H1 (cell line): ENCODE data around the gene RBMS1. TPM values are rescaled to one million over a fixed set of nuclear protein-coding genes. Genes with fewer than 3 reads are reported as not detected.

Experiments used
- CTCF ChIA-PET: fragments of 300-600 bp; sonication (Branson Sonifier 250); formaldehyde crosslinking; loops from one replicate; lab custom pipeline; 2021; ENCODE audit not compliant: partially characterized antibody; lab: Charles Lee
- POLR2A ChIA-PET: fragments of 300-600 bp; sonication (Branson Sonifier 250); formaldehyde crosslinking; loops from one replicate; lab custom pipeline; 2021; ENCODE audit warnings: inconsistent platforms; ENCODE audit not compliant: partially characterized antibody; lab: Charles Lee
- DNase-seq, 2 experiments: peaks; one replicate each; pipeline versions ENCODE4 v3.0.0 to v3.0.0-alpha.2; 2010 to 2022; ENCODE audit warnings: low spot score in 2 of 2, low read depth in 1 of 2, mixed read lengths in 1 of 2
- FAIRE-seq: peaks from 2 replicates; lab custom pipeline; 2011; peaks lifted over from hg19 to GRCh38; lab: Jason Lieb, UNC
- H2AFZ ChIP-seq: 2 replicates; pipeline ENCODE4 v1.8.1; 2012; ENCODE audit warnings: low read length, inconsistent platforms
- H2AK5ac ChIP-seq: 2 replicates; pipeline ENCODE4 v1.6.1; 2013; ENCODE audit warnings: low read depth, low read length
- H2BK120ac ChIP-seq: replicated peaks from 2 replicates; pipeline ENCODE3; 2013; ENCODE audit warnings: low read depth, low read length, inconsistent platforms
- H2BK12ac ChIP-seq: 2 replicates; pipeline ENCODE4 v1.6.1; 2013; ENCODE audit warnings: low read depth, low read length
- H2BK15ac ChIP-seq: 2 replicates; pipeline ENCODE4 v1.6.1; 2013; ENCODE audit warnings: low read length
- H2BK20ac ChIP-seq: 2 replicates; pipeline ENCODE4 v1.6.1; 2013; ENCODE audit warnings: low read length
- H2BK5ac ChIP-seq: 2 replicates; pipeline ENCODE4 v1.6.1; 2013; ENCODE audit warnings: low read depth, low read length
- H3K14ac ChIP-seq: 2 replicates; pipeline ENCODE4 v1.6.1; 2013; ENCODE audit warnings: inconsistent platforms; ENCODE audit not compliant: insufficient read length
- H3K18ac ChIP-seq: 2 replicates; pipeline ENCODE4 v1.6.1; 2013; ENCODE audit warnings: low read length; ENCODE audit errors: extremely low read depth
- H3K23ac ChIP-seq: 2 replicates; pipeline ENCODE4 v1.6.1; 2013; ENCODE audit warnings: inconsistent platforms; ENCODE audit not compliant: insufficient read length
- H3K23me2 ChIP-seq: 2 replicates; pipeline ENCODE4 v1.6.1; 2013; ENCODE audit warnings: low read depth, low read length
- H3K27ac ChIP-seq: 2 replicates; pipeline ENCODE4 v1.6.1; 2011; ENCODE audit warnings: low read depth, low read length, inconsistent platforms
- H3K27me3 ChIP-seq, 4 experiments: replicated peaks in 1 of 4; 1 replicate in 1 of 4; 2 replicates in 3 of 4; pipeline versions ENCODE4 v1.6.1 to v1.8.1; 2011 to 2013; ENCODE audit warnings: low read length in 3 of 4, mild to moderate bottlenecking in 3 of 4, inconsistent platforms in 2 of 4, mixed read lengths in 2 of 4, moderate library complexity in 1 of 4; ENCODE audit not compliant: control insufficient read depth in 3 of 4, insufficient read depth in 3 of 4; ENCODE audit errors: extremely low read depth in 1 of 4
- H3K36me3 ChIP-seq, 4 experiments: 2 replicates each; pipeline versions ENCODE4 v1.6.1 to v1.8.1; 2011 to 2013; ENCODE audit warnings: mild to moderate bottlenecking in 4 of 4, low read length in 3 of 4, moderate library complexity in 2 of 4, control low read depth in 1 of 4, inconsistent platforms in 1 of 4; ENCODE audit not compliant: insufficient read depth in 4 of 4, control insufficient read depth in 2 of 4
- H3K4ac ChIP-seq: replicated peaks from 2 replicates; pipeline ENCODE3; 2013; ENCODE audit warnings: low read length, low read depth, mixed read lengths, inconsistent platforms; ENCODE audit not compliant: insufficient read length
- H3K4me1 ChIP-seq, 4 experiments: replicated peaks in 1 of 4; 1 replicate in 1 of 4; 2 replicates in 3 of 4; pipeline versions ENCODE4 v1.6.1 to v1.8.1; 2011 to 2013; ENCODE audit warnings: low read length in 3 of 4, inconsistent platforms in 2 of 4, mixed read lengths in 1 of 4; ENCODE audit not compliant: insufficient read depth in 4 of 4, control insufficient read depth in 3 of 4
- H3K4me2 ChIP-seq, 2 experiments: 2 replicates each; pipeline versions ENCODE4 v1.6.1 to v1.8.1; 2011 to 2013; ENCODE audit warnings: low read depth in 2 of 2, low read length in 2 of 2, control low read depth in 1 of 2, inconsistent platforms in 1 of 2, mild to moderate bottlenecking in 1 of 2; ENCODE audit not compliant: insufficient read depth in 1 of 2
- H3K4me3 ChIP-seq, 4 experiments: fragments of 200-600, 300-600 bp in 1 of 4; sonication (generic), shearing (Covaris generic), sonication (Bioruptor Twin) in 1 of 4; 2 replicates each; pipeline versions ENCODE4 v1.5.1 to v1.8.1; 2011 to 2016; ENCODE audit warnings: low read length in 4 of 4, low read depth in 3 of 4, control low read depth in 2 of 4, inconsistent platforms in 2 of 4, mild to moderate bottlenecking in 2 of 4, mixed read lengths in 1 of 4, moderate library complexity in 1 of 4; ENCODE audit not compliant: insufficient read depth in 2 of 4; ENCODE audit errors: extremely low read depth in 1 of 4
- H3K56ac ChIP-seq: replicated peaks from 2 replicates; pipeline ENCODE3; 2013; ENCODE audit warnings: low read depth, mild to moderate bottlenecking, mixed read lengths, low read length, inconsistent platforms; ENCODE audit not compliant: insufficient read length
- H3K79me1 ChIP-seq: 2 replicates; pipeline ENCODE4 v1.6.1; 2013; ENCODE audit warnings: low read depth, low read length, control low read depth
- H3K79me2 ChIP-seq, 2 experiments: 2 replicates each; pipeline versions ENCODE4 v1.6.1 to v1.8.1; 2012 to 2013; ENCODE audit warnings: low read length in 2 of 2, mild to moderate bottlenecking in 2 of 2, inconsistent platforms in 1 of 2; ENCODE audit not compliant: insufficient read depth in 2 of 2, control insufficient read depth in 1 of 2
- H3K9ac ChIP-seq, 4 experiments: replicated peaks in 1 of 4; 1 replicate in 1 of 4; 2 replicates in 3 of 4; pipeline versions ENCODE4 v1.6.1 to v1.8.1; 2011 to 2013; ENCODE audit warnings: low read depth in 3 of 4, low read length in 3 of 4, control low read depth in 2 of 4, mild to moderate bottlenecking in 2 of 4, moderate library complexity in 2 of 4, inconsistent platforms in 1 of 4; ENCODE audit errors: extremely low read depth in 1 of 4
- H3K9me3 ChIP-seq, 2 experiments: 2 replicates each; pipeline versions ENCODE4 v1.6.1 to v1.8.1; 2012 to 2013; ENCODE audit warnings: mild to moderate bottlenecking in 2 of 2, moderate library complexity in 2 of 2, control low read depth in 1 of 2, inconsistent platforms in 1 of 2, low read depth in 1 of 2, low read length in 1 of 2, mixed read lengths in 1 of 2; ENCODE audit not compliant: insufficient read depth in 2 of 2
- H4K20me1 ChIP-seq, 2 experiments: replicated peaks in 1 of 2; 2 replicates each; pipeline versions ENCODE3 to v1.8.1; 2011 to 2013; ENCODE audit warnings: inconsistent platforms in 2 of 2, low read length in 2 of 2, mild to moderate bottlenecking in 1 of 2; ENCODE audit not compliant: insufficient read depth in 2 of 2, control insufficient read depth in 1 of 2
- H4K5ac ChIP-seq: 2 replicates; pipeline ENCODE4 v1.6.1; 2013; ENCODE audit warnings: low read length, low read depth, mixed read lengths, inconsistent platforms; ENCODE audit not compliant: insufficient read length
- H4K8ac ChIP-seq: 2 replicates; pipeline ENCODE4 v1.8.0; 2013; ENCODE audit warnings: mild to moderate bottlenecking, moderate library complexity, low read length, inconsistent platforms; ENCODE audit not compliant: insufficient read depth; ENCODE audit errors: extremely low read depth
- H4K91ac ChIP-seq: replicated peaks from 2 replicates; pipeline ENCODE3; 2013; ENCODE audit warnings: low read length, mixed read lengths, inconsistent platforms; ENCODE audit not compliant: insufficient read length
- BACH1 ChIP-seq: IDR thresholded peaks from 2 replicates; pipeline ENCODE4 v1.6.1; 2012; ENCODE audit warnings: low read length, improper control_type of control experiment
- WGBS, 2 experiments: shearing (Covaris generic) in 1 of 2; methylation state at CpG; one replicate each; pipeline versions ENCODE4 v1.1.6 to v1.1.7; 2013 to 2015; ENCODE audit warnings: low lambda C conversion rate in 2 of 2, mixed read lengths in 2 of 2, inconsistent platforms in 1 of 2, low coverage in 1 of 2, missing lambda C conversion rate in 1 of 2; ENCODE audit not compliant: insufficient replicate concordance in 2 of 2, insufficient coverage in 1 of 2, insufficient read length in 1 of 2; ENCODE audit errors: extremely low coverage in 1 of 2, missing lambda C conversion rate in 1 of 2; 5-methylcytosine and 5-hydroxymethylcytosine counted together
- polyA plus RNA-seq, 7 experiments: library from polyadenylated mRNA; depleted of rRNA in 3 of 7; stranded (reverse) in 5 of 7; unstranded in 2 of 7; fragments of >200 nt in 5 of 7; fragments of 200-250 nt in 2 of 7; gene quantifications; 1 replicate in 5 of 7; 2 replicates in 1 of 7; 4 replicates in 1 of 7; pipeline versions ENCODE4 v1.2.1 to v1.2.3, GENCODE V29; 2011 to 2013; ENCODE audit warnings: missing spikeins in 2 of 7, mixed read lengths in 2 of 7
- total RNA-seq: library from RNA; stranded (reverse); fragmentation: NEBNext Ultra II Directional; extraction: Animal tissue kit (Norgen Biotek cat#: 25700); gene quantifications from 2 replicates; pipeline ENCODE4 v1.2.1, GENCODE V29; 2021

RBMS1 gene
- total and polyA plus RNA-seq, 2 of the 8 experiments (the other 6 are each of a cell fraction or from before 2014, with no cell fraction given), result 53.7 to 60.0 TPM

- H3K9me3 ChIP-seq, result no peaks in the 10 kb centered on the region
- peaks cover 0 to 4% (median 0%) of the 10 kb centered on the region in 4 experiments; a peak in 1 of 7 replicates for H3K4me1 ChIP-seq
- no peak overlapping the region for H2BK5ac ChIP-seq
- ChIA-PET POLR2A (no interaction called here), CTCF (interaction anchor here (0.6 kb wide), 1 partner anchor 227 kb away, joined by 3 read pairs; no protein-coding TSS in a partner anchor)
- H4K91ac ChIP-seq, result no peak overlapping the region
- no peak overlapping the region for H3K18ac ChIP-seq
- FAIRE-seq (no peak), DNase-seq (no peak)
- H4K20me1 ChIP-seq, result no peaks in the 10 kb centered on the region
- no peak overlapping the region for H2BK15ac ChIP-seq
- H3K23ac ChIP-seq, result no peak overlapping the region
- 100% methylated on average over 1 of the region's 1 CpG; no CpG with 5 or more reads in 1 of the 2 experiments for WGBS, 2 experiments
- no peak overlapping the region for H3K27ac ChIP-seq
- no peak overlapping the region for H3K4ac ChIP-seq
- no peak overlapping the region for H4K8ac ChIP-seq
- no peaks in the 10 kb centered on the region for H3K23me2 ChIP-seq
- H3K9ac ChIP-seq, result no peak overlapping the region
- no peak overlapping the region for H2AK5ac ChIP-seq
- H3K79me1 ChIP-seq, result no peaks in the 10 kb centered on the region; the same call in 1 of the 2 replicates
- no peak overlapping the region for H2BK120ac ChIP-seq
- no peak overlapping the region for H3K4me3 ChIP-seq
- peaks cover 0 to 28% (median 7%) of the 10 kb centered on the region in 4 experiments; a peak in 4 of 8 replicates for H3K36me3 ChIP-seq
- no peak overlapping the region for H2BK12ac ChIP-seq
- no peak overlapping the region for H3K14ac ChIP-seq
- H3K56ac ChIP-seq, result no peak overlapping the region
- H2AFZ ChIP-seq, result no peak overlapping the region
- no peak overlapping the region for H2BK20ac ChIP-seq
- no peaks in the 10 kb centered on the region for H3K79me2 ChIP-seq
- H3K27me3 ChIP-seq, result no peaks in the 10 kb centered on the region
- H4K5ac ChIP-seq, result no peak overlapping the region
- H3K4me2 ChIP-seq, result no peak overlapping the region
- TF ChIP-seq BACH1, result no peak
Measured at GRCh38 chr2:160298960-160299359, 194.6 kb downstream of the RBMS1 start.
